ENCODE data around the gene HOXC5. TPM values are rescaled to one million over a fixed set of nuclear protein-coding genes. Genes with fewer than 3 reads are reported as not detected.

Gene HOXC5
- total RNA-seq, 1 donor from 2014 or later, result not detected

- H3K9ac ChIP-seq (ENCODE audit: low read length), result no peak overlapping the region
- Mint-ChIP-seq H3K27ac (ENCODE audit: unreplicated experiment) (no peak overlapping the region), H3K4me3 (ENCODE audit: unreplicated experiment) (no peak overlapping the region), H3K36me3 (ENCODE audit: low read depth, unreplicated experiment) (peaks cover 2% of the 10 kb centered on the region), H3K9me3 (ENCODE audit: unreplicated experiment) (peaks cover 25% of the 10 kb centered on the region), H3K27me3 (ENCODE audit: low read depth, unreplicated experiment) (peaks cover 91% of the 10 kb centered on the region), H3K4me1 (ENCODE audit: low read depth, unreplicated experiment) (no peaks in the 10 kb centered on the region)
- H4K20me1 ChIP-seq (ENCODE audit: insufficient read depth, low read length), result no peaks in the 10 kb centered on the region
- H3K79me2 ChIP-seq (ENCODE audit: insufficient read depth, low read length), result no peaks in the 10 kb centered on the region
- FAIRE-seq, result no peak
- no peaks in the 10 kb centered on the region for H3K36me3 ChIP-seq (ENCODE audit: insufficient read depth, low read length)
- no peaks in the 10 kb centered on the region for H3K4me1 ChIP-seq (ENCODE audit: insufficient read depth, low read length)
- peaks cover 5% of the 10 kb centered on the region for H3K9me3 ChIP-seq (ENCODE audit: insufficient read depth, low read depth, low read length)
- no peak overlapping the region for H2AFZ ChIP-seq (ENCODE audit: low read depth, low read length)
- H3K4me3 ChIP-seq (ENCODE audit: insufficient read depth, low read depth, low read length), result no peak overlapping the region
- H3K27ac ChIP-seq (ENCODE audit: low read depth, low read length), result no peak overlapping the region
- no peak for DNase-seq (ENCODE audit: low read depth)
- TF ChIP-seq EZH2 (IDR thresholded peaks at IDR 0.05; ENCODE audit: insufficient read depth, low read length), result peak; percentile 26
- no peak for TF ChIP-seq CTCF (IDR thresholded peaks at IDR 0.05; ENCODE audit: insufficient read depth, low read depth, low read length)
- peaks cover 93% of the 10 kb centered on the region for H3K27me3 ChIP-seq (ENCODE audit: insufficient read depth, low read length)
- no peak overlapping the region for H3K4me2 ChIP-seq (ENCODE audit: low read length)
These were observed 5.4 kb upstream of the HOXC5 start for GRCh38 chr12:54027442-54027786.

DNA sequence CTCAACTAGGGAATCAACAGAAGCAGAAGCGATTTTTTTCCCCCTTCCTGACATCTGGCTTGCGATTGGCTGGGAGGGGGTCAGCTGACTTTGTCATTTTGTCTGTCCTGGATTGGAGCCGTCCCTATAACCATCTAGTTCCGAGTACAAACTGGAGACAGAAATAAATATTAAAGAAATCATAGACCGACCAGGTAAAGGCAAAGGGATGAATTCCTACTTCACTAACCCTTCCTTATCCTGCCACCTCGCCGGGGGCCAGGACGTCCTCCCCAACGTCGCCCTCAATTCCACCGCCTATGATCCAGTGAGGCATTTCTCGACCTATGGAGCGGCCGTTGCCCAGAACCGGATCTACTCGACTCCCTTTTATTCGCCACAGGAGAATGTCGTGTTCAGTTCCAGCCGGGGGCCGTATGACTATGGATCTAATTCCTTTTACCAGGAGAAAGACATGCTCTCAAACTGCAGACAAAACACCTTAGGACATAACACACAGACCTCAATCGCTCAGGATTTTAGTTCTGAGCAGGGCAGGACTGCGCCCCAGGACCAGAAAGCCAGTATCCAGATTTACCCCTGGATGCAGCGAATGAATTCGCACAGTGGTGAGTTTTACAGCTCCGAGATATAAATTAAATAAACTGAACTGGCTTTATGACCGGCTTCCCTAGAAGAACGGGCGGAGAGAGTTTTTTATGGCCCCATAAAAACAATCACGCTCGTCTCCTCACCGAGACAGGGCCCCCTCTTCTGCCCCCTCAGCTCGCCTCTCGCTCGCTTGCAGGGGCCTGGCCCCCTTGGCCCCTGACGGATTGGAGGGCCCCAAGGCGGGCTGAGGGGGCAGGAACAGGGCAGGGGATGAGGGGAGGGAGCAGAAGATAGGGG is 4.3 kb upstream of the HOXC5 start, which contains the start of gene HOXC6:
Gene HOXC6 (plus strand): TSS at position 127 of the 888 bp plus-strand sequence. CDS start 82 bp downstream, at position 209.
- FAIRE-seq (no peak), DNase-seq (ENCODE audit: low read depth) (no peak)
- TF ChIP-seq CTCF (IDR thresholded peaks at IDR 0.05; ENCODE audit: insufficient read depth, low read depth, low read length), result no peak
- peak; percentile 7 for TF ChIP-seq EZH2 (IDR thresholded peaks at IDR 0.05; ENCODE audit: insufficient read depth, low read length)
- peaks cover 94% of the 10 kb centered on the region for H3K27me3 ChIP-seq (ENCODE audit: insufficient read depth, low read length)
- no peak within 1 kb of the TSS for H3K4me3 ChIP-seq (ENCODE audit: insufficient read depth, low read depth, low read length)
- Mint-ChIP-seq H3K4me1 (ENCODE audit: low read depth, unreplicated experiment) (no peaks in the 10 kb centered on the region), H3K4me3 (ENCODE audit: unreplicated experiment) (no peak within 1 kb of the TSS), H3K9me3 (ENCODE audit: unreplicated experiment) (peaks cover 30% of the 10 kb centered on the region), H3K36me3 (ENCODE audit: low read depth, unreplicated experiment) (peaks cover 2% of the 10 kb centered on the region), H3K27ac (ENCODE audit: unreplicated experiment) (peak within 1 kb of the TSS; percentile 13), H3K27me3 (ENCODE audit: low read depth, unreplicated experiment) (peaks cover 88% of the 10 kb centered on the region)
- no peaks in the 10 kb centered on the region for H4K20me1 ChIP-seq (ENCODE audit: insufficient read depth, low read length)
- H3K4me1 ChIP-seq (ENCODE audit: insufficient read depth, low read length), result no peaks in the 10 kb centered on the region
- no peaks in the 10 kb centered on the region for H3K36me3 ChIP-seq (ENCODE audit: insufficient read depth, low read length)
- no peak within 1 kb of the TSS for H3K4me2 ChIP-seq (ENCODE audit: low read length)
- no peaks in the 10 kb centered on the region for H3K79me2 ChIP-seq (ENCODE audit: insufficient read depth, low read length)
- H3K9me3 ChIP-seq (ENCODE audit: insufficient read depth, low read depth, low read length), result peaks cover 7% of the 10 kb centered on the region
- no peak within 1 kb of the TSS for H3K9ac ChIP-seq (ENCODE audit: low read length)
- no peak within 1 kb of the TSS for H3K27ac ChIP-seq (ENCODE audit: low read depth, low read length)
- H2AFZ ChIP-seq (ENCODE audit: low read depth, low read length), result no peak within 1 kb of the TSS
